Esophagus squamous epithelium (tissue), 4 donors: ENCODE results near the gene FHIT.

Experiments used
- POLR2A ChIP-seq, 4 donors: fragments of 450-650 bp; IDR thresholded peaks; one replicate each; pipeline ENCODE4 v1.6.1; 2017; ENCODE audit warnings: antibody characterized with exemption in 4 of 4, mild to moderate bottlenecking in 4 of 4, moderate library complexity in 3 of 4
- TF ChIP-seq, protein P1 (sequence below), 6 experiments: fragments of 450-650 bp in 4 of 6; fragments of 200-600 bp in 2 of 6; sonication (generic) in 2 of 6; IDR thresholded peaks; one replicate each; pipeline ENCODE4 v1.5.1; 2016 to 2019; ENCODE audit warnings: antibody characterized with exemption in 6 of 6, mild to moderate bottlenecking in 4 of 6, moderate library complexity in 4 of 6

DNA sequence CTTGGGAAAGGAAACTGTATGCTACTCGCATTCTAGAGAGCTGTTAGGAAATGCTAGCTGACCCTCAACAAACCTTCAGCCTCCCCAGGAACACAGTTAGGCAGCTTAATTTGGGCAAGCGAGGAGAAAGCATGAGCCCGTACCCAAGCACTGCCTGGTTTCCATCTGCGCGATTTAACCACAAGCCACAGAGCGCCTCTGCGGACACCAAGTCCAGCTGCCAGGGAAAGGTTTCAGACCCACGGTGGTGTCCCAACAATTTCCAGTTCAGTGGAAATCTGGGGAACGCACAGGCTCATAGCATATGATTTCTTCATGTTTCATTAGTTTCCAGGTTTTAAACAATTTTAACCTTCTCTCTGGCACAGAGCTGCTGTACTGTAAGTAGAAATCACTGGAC lies 617.6 kb downstream of the FHIT start:
- no peak for TF ChIP-seq POLR2A (IDR thresholded peaks at IDR 0.05)
- TF ChIP-seq, protein P1, sequence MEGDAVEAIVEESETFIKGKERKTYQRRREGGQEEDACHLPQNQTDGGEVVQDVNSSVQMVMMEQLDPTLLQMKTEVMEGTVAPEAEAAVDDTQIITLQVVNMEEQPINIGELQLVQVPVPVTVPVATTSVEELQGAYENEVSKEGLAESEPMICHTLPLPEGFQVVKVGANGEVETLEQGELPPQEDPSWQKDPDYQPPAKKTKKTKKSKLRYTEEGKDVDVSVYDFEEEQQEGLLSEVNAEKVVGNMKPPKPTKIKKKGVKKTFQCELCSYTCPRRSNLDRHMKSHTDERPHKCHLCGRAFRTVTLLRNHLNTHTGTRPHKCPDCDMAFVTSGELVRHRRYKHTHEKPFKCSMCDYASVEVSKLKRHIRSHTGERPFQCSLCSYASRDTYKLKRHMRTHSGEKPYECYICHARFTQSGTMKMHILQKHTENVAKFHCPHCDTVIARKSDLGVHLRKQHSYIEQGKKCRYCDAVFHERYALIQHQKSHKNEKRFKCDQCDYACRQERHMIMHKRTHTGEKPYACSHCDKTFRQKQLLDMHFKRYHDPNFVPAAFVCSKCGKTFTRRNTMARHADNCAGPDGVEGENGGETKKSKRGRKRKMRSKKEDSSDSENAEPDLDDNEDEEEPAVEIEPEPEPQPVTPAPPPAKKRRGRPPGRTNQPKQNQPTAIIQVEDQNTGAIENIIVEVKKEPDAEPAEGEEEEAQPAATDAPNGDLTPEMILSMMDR (IDR thresholded peaks at IDR 0.05), result no peak
